ENCODE data around the gene ANO4.

GRCh38 chr12:100801320-100801719 is 6.7 kb downstream of the ANO4 start:
- TF ChIP-seq SUZ12 (IDR thresholded peaks at IDR 0.05; ENCODE audit: extremely low read depth, insufficient read depth, insufficient read length) = no peak
- no peak for TF ChIP-seq ZNF274 (IDR thresholded peaks at IDR 0.05; ENCODE audit: low read depth, low read length)

Data from NT2/D1 (cell line).